Astrocyte (in vitro differentiated cells and primary cell): ENCODE results near the gene NAV2. TPM values are rescaled to one million over a fixed set of nuclear protein-coding genes. Genes with fewer than 3 reads are reported as not detected.

ENCODE experiments used
- DNase-seq: peaks from one replicate; pipeline ENCODE4 v3.0.0-alpha.2; 2010; ENCODE audit warnings: low read depth
- FAIRE-seq: peaks from 2 replicates; lab custom pipeline; 2011; peaks lifted over from hg19 to GRCh38; lab: Jason Lieb, UNC
- H2AFZ ChIP-seq: 2 replicates; pipeline ENCODE4 v1.6.0; 2012; ENCODE audit warnings: low read depth, low read length, inconsistent platforms
- H3K27ac ChIP-seq: 2 replicates; pipeline ENCODE4 v1.5.1; 2011; ENCODE audit warnings: low read depth, low read length, inconsistent platforms
- H3K27me3 ChIP-seq: 2 replicates; pipeline ENCODE4 v1.6.0; 2011; ENCODE audit warnings: low read length, inconsistent platforms; ENCODE audit not compliant: insufficient read depth
- H3K36me3 ChIP-seq: 2 replicates; pipeline ENCODE4 v1.5.1; 2011; ENCODE audit warnings: low read length, inconsistent platforms; ENCODE audit not compliant: insufficient read depth
- H3K4me1 ChIP-seq: 2 replicates; pipeline ENCODE4 v1.5.1; 2011; ENCODE audit warnings: low read length, inconsistent platforms; ENCODE audit not compliant: insufficient read depth
- H3K4me2 ChIP-seq: 2 replicates; pipeline ENCODE4 v1.6.0; 2012; ENCODE audit warnings: low read length, inconsistent platforms
- H3K4me3 ChIP-seq: 2 replicates; pipeline ENCODE4 v1.5.1; 2011; ENCODE audit warnings: low read depth, mild to moderate bottlenecking, low read length, inconsistent platforms; ENCODE audit not compliant: insufficient read depth
- H3K79me2 ChIP-seq: 2 replicates; pipeline ENCODE4 v1.6.0; 2012; ENCODE audit warnings: mild to moderate bottlenecking, low read length, inconsistent platforms; ENCODE audit not compliant: insufficient read depth
- H3K9ac ChIP-seq: 2 replicates; pipeline ENCODE4 v1.6.0; 2012; ENCODE audit warnings: mild to moderate bottlenecking, low read length, inconsistent platforms
- H3K9me3 ChIP-seq: 2 replicates; pipeline ENCODE4 v1.5.1; 2012; ENCODE audit warnings: low read depth, mild to moderate bottlenecking, low read length, inconsistent platforms; ENCODE audit not compliant: insufficient read depth
- H4K20me1 ChIP-seq: 2 replicates; pipeline ENCODE4 v1.6.0; 2012; ENCODE audit warnings: low read length, inconsistent platforms; ENCODE audit not compliant: insufficient read depth
- H3K27ac Mint-ChIP-seq: one replicate; pipeline ENCODE4 v1.8.0; 2021; ENCODE audit warnings: mild to moderate bottlenecking, mixed read lengths; ENCODE audit not compliant: unreplicated experiment
- H3K27me3 Mint-ChIP-seq: one replicate; pipeline ENCODE4 v1.8.0; 2021; ENCODE audit warnings: low read depth, mixed read lengths; ENCODE audit not compliant: unreplicated experiment
- H3K36me3 Mint-ChIP-seq: one replicate; pipeline ENCODE4 v1.8.0; 2021; ENCODE audit warnings: low read depth, mixed read lengths; ENCODE audit not compliant: unreplicated experiment
- H3K4me1 Mint-ChIP-seq: one replicate; pipeline ENCODE4 v1.8.0; 2021; ENCODE audit warnings: low read depth, mixed read lengths; ENCODE audit not compliant: unreplicated experiment
- H3K4me3 Mint-ChIP-seq: one replicate; pipeline ENCODE4 v1.8.0; 2021; ENCODE audit warnings: mild to moderate bottlenecking, moderate library complexity, mixed read lengths; ENCODE audit not compliant: unreplicated experiment
- H3K9me3 Mint-ChIP-seq: one replicate; pipeline ENCODE4 v1.8.0; 2021; ENCODE audit warnings: mild to moderate bottlenecking, mixed read lengths; ENCODE audit not compliant: unreplicated experiment
- CTCF ChIP-seq: IDR thresholded peaks from 2 replicates; pipeline ENCODE4 v1.5.1; 2011; ENCODE audit warnings: low read depth, mild to moderate bottlenecking, inconsistent platforms, low read length, moderate library complexity; ENCODE audit not compliant: insufficient read depth
- EZH2 ChIP-seq: IDR thresholded peaks from 2 replicates; pipeline ENCODE4 v1.6.1; 2012; ENCODE audit warnings: mild to moderate bottlenecking, low read length, inconsistent platforms; ENCODE audit not compliant: insufficient read depth
- total RNA-seq: library from RNA; stranded (reverse); gene quantifications from 2 replicates; pipeline ENCODE4 v1.2.1, GENCODE V29; 2021

NAV2 gene
- total RNA-seq, 1 donor from 2014 or later: 20.6 TPM

DNA sequence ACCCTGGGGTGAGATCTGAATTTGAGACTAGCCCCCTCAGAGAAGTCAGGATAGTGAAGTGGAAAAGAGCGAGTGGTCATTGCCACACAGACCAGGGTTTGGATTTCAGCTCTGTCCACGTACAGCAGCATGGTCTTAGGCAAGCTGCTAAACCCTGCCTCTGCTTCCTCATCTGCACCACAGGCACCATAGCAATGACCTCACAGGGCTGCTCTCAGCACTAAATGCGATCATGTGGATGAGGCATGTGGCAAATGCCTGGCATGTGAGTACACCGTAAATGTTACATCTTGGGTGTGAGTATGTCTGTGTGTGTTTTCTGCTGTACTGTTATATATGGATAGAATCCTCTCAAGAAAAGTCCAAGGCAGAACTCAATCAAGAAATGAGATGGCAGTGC, 15.8 kb downstream of the NAV2 start:
- Mint-ChIP-seq H3K9me3 (no peaks in the 10 kb centered on the region), H3K27ac (peak overlapping the region; percentile 64), H3K4me1 (peaks cover 18% of the 10 kb centered on the region), H3K4me3 (no peak overlapping the region), H3K36me3 (peaks cover 2% of the 10 kb centered on the region), H3K27me3 (peaks cover 8% of the 10 kb centered on the region)
- no peak for TF ChIP-seq CTCF
- no peak for TF ChIP-seq EZH2
- DNase-seq: peak; percentile 38
- Histone ChIP-seq H3K36me3 (no peaks in the 10 kb centered on the region), H3K4me1 (peaks cover 6% of the 10 kb centered on the region), H3K27me3 (no peaks in the 10 kb centered on the region), H3K4me2 (no peak overlapping the region), H3K4me3 (no peak overlapping the region), H4K20me1 (peaks cover 36% of the 10 kb centered on the region), H2AFZ (no peak overlapping the region), H3K27ac (no peak overlapping the region), H3K79me2 (peaks cover 20% of the 10 kb centered on the region), H3K9me3 (no peaks in the 10 kb centered on the region), H3K9ac (no peak overlapping the region)
- no peak for FAIRE-seq

GRCh38 chr11:19729141-19729540, 16.5 kb downstream of the NAV2 start:
- FAIRE-seq: no peak

DNA sequence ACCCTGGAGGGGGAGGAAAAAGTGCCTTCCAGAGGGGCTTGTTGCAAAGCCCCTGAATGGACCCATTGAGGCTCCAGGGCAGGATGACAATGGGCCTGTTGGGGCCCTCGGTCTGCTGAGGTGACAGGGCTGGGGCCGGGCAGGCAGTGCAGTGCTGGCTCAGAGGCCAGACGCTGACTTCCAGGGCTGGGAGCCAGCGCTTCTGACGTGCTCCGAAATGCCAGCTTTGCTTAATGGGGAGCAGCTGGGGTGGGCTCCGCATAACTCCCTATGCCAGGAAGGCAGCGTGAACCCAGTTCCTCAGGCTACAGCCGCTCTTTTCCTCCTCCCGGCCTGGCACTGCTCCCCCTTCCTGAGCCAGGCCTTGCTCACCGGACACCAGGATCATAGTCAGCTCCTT, 17.7 kb downstream of the NAV2 start:
- FAIRE-seq (no peak), DNase-seq (no peak)
- no peaks in the 10 kb centered on the region for H3K9me3 ChIP-seq
- H3K9ac ChIP-seq: no peak overlapping the region
- H3K36me3 ChIP-seq: no peaks in the 10 kb centered on the region
- no peak for TF ChIP-seq EZH2
- no peak for TF ChIP-seq CTCF
- Mint-ChIP-seq H3K27ac (no peak overlapping the region), H3K27me3 (peaks cover 18% of the 10 kb centered on the region), H3K4me3 (no peak overlapping the region), H3K4me1 (peaks cover 14% of the 10 kb centered on the region), H3K36me3 (peaks cover 2% of the 10 kb centered on the region), H3K9me3 (no peaks in the 10 kb centered on the region)
- H3K27me3 ChIP-seq: no peaks in the 10 kb centered on the region
- no peak overlapping the region for H3K4me2 ChIP-seq
- peaks cover 29% of the 10 kb centered on the region for H3K79me2 ChIP-seq
- no peak overlapping the region for H3K27ac ChIP-seq
- no peak overlapping the region for H3K4me3 ChIP-seq
- H2AFZ ChIP-seq: no peak overlapping the region
- H3K4me1 ChIP-seq: no peaks in the 10 kb centered on the region
- H4K20me1 ChIP-seq: peaks cover 42% of the 10 kb centered on the region

More at GRCh38 chr11:19729141-19729540, 16.5 kb downstream of the NAV2 start:
- H3K36me3 ChIP-seq: no peaks in the 10 kb centered on the region
- Mint-ChIP-seq H3K4me3 (no peak overlapping the region), H3K27me3 (peaks cover 12% of the 10 kb centered on the region), H3K36me3 (peaks cover 2% of the 10 kb centered on the region), H3K9me3 (no peaks in the 10 kb centered on the region), H3K27ac (no peak overlapping the region), H3K4me1 (peaks cover 14% of the 10 kb centered on the region)
- DNase-seq: no peak
- H3K79me2 ChIP-seq: peaks cover 26% of the 10 kb centered on the region
- H3K27ac ChIP-seq: no peak overlapping the region
- peaks cover 36% of the 10 kb centered on the region for H4K20me1 ChIP-seq
- no peak overlapping the region for H3K4me2 ChIP-seq
- no peak overlapping the region for H3K9ac ChIP-seq
- H2AFZ ChIP-seq: no peak overlapping the region
- H3K9me3 ChIP-seq: no peaks in the 10 kb centered on the region
- TF ChIP-seq EZH2: no peak
- H3K4me3 ChIP-seq: no peak overlapping the region
- no peaks in the 10 kb centered on the region for H3K27me3 ChIP-seq
- no peaks in the 10 kb centered on the region for H3K4me1 ChIP-seq
